GM12878 (cell line): ENCODE results near the gene MRTFA. TPM values are rescaled to one million over a fixed set of nuclear protein-coding genes. Genes with fewer than 3 reads are reported as not detected.

ENCODE experiments used
- ATAC-seq: fragments of 200-7000 bp; cut with Tn5 transposase; 3 replicates; pipeline ENCODE4 v1.9.1; 2020; ENCODE audit warnings: mild to moderate bottlenecking, moderate library complexity
- BruUV-seq: library from RNA; stranded (reverse); fragments of 400-500 nt; replicated peaks from 2 replicates; lab custom pipeline; 2021; lab: Mats Ljungman, UMichigan
- CTCF ChIA-PET: fragments of 300-600 bp; sonication (Branson Sonifier 250); formaldehyde crosslinking; extraction: SDS; loops from one replicate; lab custom pipeline; 2021; ENCODE audit warnings: inconsistent platforms; lab: Yijun Ruan, JAX
- POLR2A ChIA-PET: fragments of 350-600 bp; formaldehyde crosslinking; extraction: SDS; loops from one replicate; lab custom pipeline; 2021; ENCODE audit warnings: inconsistent platforms; lab: Charles Lee
- RAD21 ChIA-PET: fragments of 300-600 bp; sonication (Branson Sonifier 250); formaldehyde crosslinking; loops from one replicate; lab custom pipeline; 2023; ENCODE audit warnings: antibody characterized with exemption; ENCODE audit not compliant: unreplicated experiment; lab: Charles Lee
- SMC1A ChIA-PET: fragments of 300-600 bp; sonication (Branson Sonifier 250); formaldehyde crosslinking; loops from one replicate; lab custom pipeline; 2023; ENCODE audit not compliant: unreplicated experiment, uncharacterized antibody; lab: Charles Lee
- DNase-seq: peaks from one replicate; pipeline ENCODE4 v3.0.0-alpha.2; 2011; ENCODE audit warnings: low read depth, low spot score
- FAIRE-seq: peaks from 3 replicates; lab custom pipeline; 2011; peaks lifted over from hg19 to GRCh38; lab: Jason Lieb, UNC
- H2AFZ ChIP-seq: 2 replicates; pipeline ENCODE4 v1.6.0; 2011; ENCODE audit warnings: low read depth, low read length, control low read depth; ENCODE audit not compliant: control insufficient read depth
- H3K27ac ChIP-seq: 2 replicates; pipeline ENCODE4 v1.5.1; 2011; ENCODE audit warnings: control low read depth; ENCODE audit not compliant: control insufficient read depth, insufficient read depth
- H3K27me3 ChIP-seq, 2 experiments: replicated peaks in 1 of 2; 2 replicates each; pipeline versions ENCODE4 v1.6.0 to v1.6.1; 2011; ENCODE audit warnings: low read length in 1 of 2; ENCODE audit not compliant: control insufficient read depth in 2 of 2, insufficient read depth in 2 of 2
- H3K36me3 ChIP-seq, 2 experiments: 2 replicates each; pipeline ENCODE4 v1.5.1; 2011; ENCODE audit warnings: low read length in 1 of 2; ENCODE audit not compliant: control insufficient read depth in 2 of 2, insufficient read depth in 2 of 2
- H3K4me1 ChIP-seq: 2 replicates; pipeline ENCODE4 v1.6.1; 2011; ENCODE audit warnings: mild to moderate bottlenecking, low read length, moderate library complexity, mixed read lengths; ENCODE audit not compliant: control insufficient read depth, insufficient read depth
- H3K4me2 ChIP-seq: 2 replicates; pipeline ENCODE4 v1.6.0; 2011; ENCODE audit warnings: control low read depth; ENCODE audit not compliant: control insufficient read depth, insufficient read depth
- H3K4me3 ChIP-seq: fragments of 200-600 bp; sonication (generic); 2 replicates; pipeline ENCODE4 v1.5.1; 2016
- H3K79me2 ChIP-seq: 2 replicates; pipeline ENCODE4 v1.6.0; 2011; ENCODE audit warnings: low read length; ENCODE audit not compliant: control insufficient read depth, insufficient read depth
- H3K9ac ChIP-seq: 2 replicates; pipeline ENCODE4 v1.8.0; 2011; ENCODE audit warnings: low read length, control low read depth, mixed read lengths; ENCODE audit not compliant: control insufficient read depth, insufficient read depth
- H3K9me3 ChIP-seq: replicated peaks from 3 replicates; pipeline ENCODE4 v1.5.1; 2011; ENCODE audit warnings: mild to moderate bottlenecking, low read length; ENCODE audit not compliant: control insufficient read depth, insufficient read depth
- H4K20me1 ChIP-seq: 2 replicates; pipeline ENCODE4 v1.6.0; 2011; ENCODE audit not compliant: control insufficient read depth, insufficient read depth
- HDGF ChIP-seq: fragments of 450-650 bp; IDR thresholded peaks from 2 replicates; pipeline ENCODE4 v1.6.1; 2016; ENCODE audit warnings: antibody characterized with exemption
- LARP7 ChIP-seq: fragments of 450-650 bp; IDR thresholded peaks from 2 replicates; pipeline ENCODE4 v1.6.1; 2017; ENCODE audit warnings: mild to moderate bottlenecking
- MTA3 ChIP-seq: IDR thresholded peaks from 2 replicates; pipeline ENCODE4 v1.6.1; 2012; ENCODE audit warnings: low read length, inconsistent platforms, borderline replicate concordance
- NR2C1 ChIP-seq: fragments of 450-650 bp; IDR thresholded peaks from 2 replicates; pipeline ENCODE4 v1.6.1; 2017; ENCODE audit warnings: antibody characterized with exemption, mild to moderate bottlenecking, moderate library complexity
- PAX5 ChIP-seq: IDR thresholded peaks from 2 replicates; pipeline ENCODE4 v1.6.1; 2011; ENCODE audit warnings: low read depth, low read length, borderline replicate concordance
- RELA ChIP-seq: fragments of 450-650 bp; IDR thresholded peaks from 2 replicates; pipeline ENCODE4 v1.8.0; 2014; ENCODE audit warnings: borderline replicate concordance; ENCODE audit not compliant: partially characterized antibody
- SMAD1 ChIP-seq: fragments of 450-650 bp; IDR thresholded peaks from 2 replicates; pipeline ENCODE4 v1.6.1; 2018; ENCODE audit warnings: mild to moderate bottlenecking, low read depth; ENCODE audit not compliant: partially characterized antibody
- SMAD5 ChIP-seq: IDR thresholded peaks from 2 replicates; pipeline ENCODE4 v1.6.1; 2016; ENCODE audit warnings: antibody characterized with exemption, low read depth
- TCF12 ChIP-seq: IDR thresholded peaks from 2 replicates; pipeline ENCODE4 v1.6.1; 2011; ENCODE audit warnings: low read depth, mild to moderate bottlenecking, low read length
- ZSCAN29 ChIP-seq: fragments of 450-650 bp; IDR thresholded peaks from 2 replicates; pipeline ENCODE4 v1.6.1; 2017; ENCODE audit warnings: mild to moderate bottlenecking, moderate library complexity
- WGBS: methylation state at CpG from one replicate; pipeline ENCODE4 v1.1.6; 2016; ENCODE audit warnings: low lambda C conversion rate; ENCODE audit not compliant: insufficient replicate concordance, insufficient coverage; ENCODE audit errors: missing lambda C conversion rate; 5-methylcytosine and 5-hydroxymethylcytosine counted together
- in situ Hi-C: fragments of 300-500 bp; cut with MboI; formaldehyde crosslinking; loops from 9 replicates; pipeline ENCODE4 v1.14.3; 2018; ENCODE audit warnings: mixed read lengths
- intact Hi-C: fragments of 100-400 bp; cut with micrococcal nuclease; formaldehyde crosslinking; loops from one replicate; pipeline ENCODE4 v1.14.2; 2022; ENCODE audit not compliant: unreplicated experiment
- polyA plus RNA-seq, 11 experiments: library from polyadenylated mRNA; depleted of rRNA in 4 of 11; unstranded in 6 of 11; stranded (reverse) in 5 of 11; fragments of >200 nt; fragmentation: Nextera tagmentation in 4 of 11; fragmentation: Illumina TruSeq in 1 of 11; extraction: Ambion mirVana in 4 of 11; extraction: Trizol in 1 of 11; gene quantifications; 1 replicate in 1 of 11; 2 replicates in 10 of 11; pipeline versions ENCODE4 v1.2.1 to v1.2.3, GENCODE V29; 2011 to 2016; ENCODE audit warnings: inconsistent platforms in 2 of 11, missing spikeins in 2 of 11, low read depth in 1 of 11
- total RNA-seq, 4 experiments: library from RNA; depleted of rRNA in 3 of 4; stranded (reverse); fragments of >200 nt in 3 of 4; fragmentation: Illumina TruSeq in 1 of 4; extraction: Trizol in 1 of 4; gene quantifications; 2 replicates each; pipeline versions ENCODE4 v1.2.1 to v1.2.3, GENCODE V29; 2013 to 2021
- TF ChIP-seq, protein P1 (sequence below): IDR thresholded peaks from 2 replicates; pipeline ENCODE4 v1.6.1; 2012; ENCODE audit warnings: low read depth, low read length, improper control_type of control experiment
- TF ChIP-seq, protein P2 (sequence below): IDR thresholded peaks from 2 replicates; pipeline ENCODE4 v1.6.1; 2012; ENCODE audit warnings: low read depth, low read length, improper control_type of control experiment

The MRTFA gene
- total and polyA plus RNA-seq, 10 of the 15 experiments (the other 5 are each of a cell fraction or from before 2014, with no cell fraction given) = 2.0 to 63.9 (median 17.9) TPM

DNA sequence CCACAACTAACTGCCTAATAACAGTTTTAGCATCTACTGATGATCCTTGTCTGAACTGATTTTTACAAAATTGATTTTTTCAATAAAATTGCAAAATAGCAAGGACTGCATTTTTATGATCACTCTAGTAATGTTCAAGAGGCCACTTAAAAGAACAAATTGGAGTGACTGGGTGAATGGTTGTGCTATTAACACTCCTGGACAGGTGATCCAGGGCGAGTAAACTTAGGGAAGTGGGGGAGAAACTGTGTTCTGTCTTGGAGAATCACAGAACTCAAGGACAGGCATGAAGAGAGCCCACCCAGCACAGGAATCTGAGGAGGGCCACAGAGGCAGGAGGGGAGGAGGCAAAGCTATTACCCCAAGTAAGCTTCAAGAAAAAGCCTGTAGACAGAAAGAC is 190.3 kb downstream of the MRTFA start:
- H3K9ac ChIP-seq = no peak overlapping the region
- intact Hi-C loops (no loop called here), in situ Hi-C loops (no loop called here)
- H3K4me3 ChIP-seq = no peak overlapping the region
- ATAC-seq (no peak), DNase-seq (no peak), FAIRE-seq (no peak)
- ChIA-PET RAD21 (interaction anchor here (0.7 kb wide), 1 partner anchor 40 kb away, joined by 3 read pairs; no protein-coding TSS in a partner anchor), SMC1A (interaction anchor here (1.6 kb wide), 1 partner anchor 11 kb away, joined by 4 read pairs; no protein-coding TSS in a partner anchor), POLR2A (no interaction called here), CTCF (interaction anchor here (1.9 kb wide), 1 partner anchor 9 kb away, joined by 11 read pairs; no protein-coding TSS in a partner anchor)
- BruUV-seq = no TSS peak
- H2AFZ ChIP-seq = no peak overlapping the region
- no peaks in the 10 kb centered on the region for H4K20me1 ChIP-seq
- peaks cover 3 to 8% of the 10 kb centered on the region in 2 experiments; a peak in 3 of 4 replicates for H3K36me3 ChIP-seq
- TF ChIP-seq PAX5 (no peak), HDGF (no peak), NR2C1 (no peak), SMAD1 (no peak)
- H3K9me3 ChIP-seq = no peaks in the 10 kb centered on the region; the same call in 2 of the 3 replicates
- H3K79me2 ChIP-seq = peaks cover 38% of the 10 kb centered on the region
- WGBS = 100% methylated on average over 1 of the region's 1 CpG
- H3K4me1 ChIP-seq = peaks cover 3% of the 10 kb centered on the region; the same call in 1 of the 2 replicates
- no peak overlapping the region for H3K4me2 ChIP-seq
- H3K27me3 ChIP-seq = no peaks in the 10 kb centered on the region
- no peak overlapping the region for H3K27ac ChIP-seq

DNA sequence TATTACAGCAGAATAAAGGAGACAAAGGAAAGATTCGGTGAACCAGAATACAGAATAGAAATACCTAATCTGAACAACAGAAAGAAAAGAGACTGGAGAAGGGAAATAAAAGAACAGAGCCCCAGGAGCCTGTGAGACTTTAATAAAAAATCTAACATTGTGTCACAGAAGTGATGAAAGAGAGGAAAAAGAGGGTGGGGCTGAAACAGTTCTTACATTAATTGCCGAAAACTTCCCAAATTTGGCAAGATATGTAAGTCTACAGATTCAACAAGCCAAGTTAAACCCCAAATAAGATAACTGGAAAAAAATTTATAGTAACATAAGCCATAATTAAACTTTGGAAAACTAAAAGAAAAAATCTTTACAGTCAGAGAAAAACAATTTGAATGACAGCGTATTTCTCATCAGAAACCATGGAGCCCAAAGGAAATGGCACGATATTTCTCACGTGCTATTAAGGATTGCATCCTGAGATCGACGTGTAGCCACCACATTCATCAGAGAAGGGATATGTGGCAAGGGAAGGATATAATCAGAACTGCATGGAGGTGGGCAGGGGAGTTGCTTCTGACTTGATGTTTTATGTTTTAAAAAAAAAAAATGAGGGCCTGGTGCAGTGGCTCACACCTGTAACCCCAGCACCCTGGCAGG is 192.2 kb downstream of the MRTFA start:
- WGBS = 96% methylated on average over 7 of the region's 7 CpGs
- no peak overlapping the region for H3K4me2 ChIP-seq
- no peaks in the 10 kb centered on the region for H3K27me3 ChIP-seq
- no peaks in the 10 kb centered on the region; the same call in 2 of the 3 replicates for H3K9me3 ChIP-seq
- FAIRE-seq = no peak
- H3K79me2 ChIP-seq = peaks cover 36% of the 10 kb centered on the region
- no peak overlapping the region for H3K4me3 ChIP-seq
- ChIA-PET RAD21 (interaction anchor here (1.0 kb wide), 1 partner anchor 8 kb away, joined by 3 read pairs; no protein-coding TSS in a partner anchor), SMC1A (no interaction called here), CTCF (no interaction called here), POLR2A (no interaction called here)
- no TSS peak for BruUV-seq
- ATAC-seq = no peak
- H3K27ac ChIP-seq = no peak overlapping the region
- no peak overlapping the region for H3K9ac ChIP-seq
- H3K36me3 ChIP-seq = peaks cover 5 to 8% of the 10 kb centered on the region in 2 experiments
- peaks cover 15% of the 10 kb centered on the region for H3K4me1 ChIP-seq
- H4K20me1 ChIP-seq = no peaks in the 10 kb centered on the region
- intact Hi-C loops = no loop called here
- TF ChIP-seq RELA (no peak), TCF12 (no peak), SMAD5 (no peak), LARP7 (no peak), ZSCAN29 (no peak), MTA3 (no peak)
- TF ChIP-seq, protein P1, sequence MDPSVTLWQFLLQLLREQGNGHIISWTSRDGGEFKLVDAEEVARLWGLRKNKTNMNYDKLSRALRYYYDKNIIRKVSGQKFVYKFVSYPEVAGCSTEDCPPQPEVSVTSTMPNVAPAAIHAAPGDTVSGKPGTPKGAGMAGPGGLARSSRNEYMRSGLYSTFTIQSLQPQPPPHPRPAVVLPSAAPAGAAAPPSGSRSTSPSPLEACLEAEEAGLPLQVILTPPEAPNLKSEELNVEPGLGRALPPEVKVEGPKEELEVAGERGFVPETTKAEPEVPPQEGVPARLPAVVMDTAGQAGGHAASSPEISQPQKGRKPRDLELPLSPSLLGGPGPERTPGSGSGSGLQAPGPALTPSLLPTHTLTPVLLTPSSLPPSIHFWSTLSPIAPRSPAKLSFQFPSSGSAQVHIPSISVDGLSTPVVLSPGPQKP = no peak
- TF ChIP-seq, protein P2, sequence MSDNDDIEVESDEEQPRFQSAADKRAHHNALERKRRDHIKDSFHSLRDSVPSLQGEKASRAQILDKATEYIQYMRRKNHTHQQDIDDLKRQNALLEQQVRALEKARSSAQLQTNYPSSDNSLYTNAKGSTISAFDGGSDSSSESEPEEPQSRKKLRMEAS = no peak
- no peak for DNase-seq
- in situ Hi-C loops = no loop called here
- no peak overlapping the region for H2AFZ ChIP-seq
